SK-N-SH treated with all-trans-retinoic acid at 6 μM for 48 hours (cell line): ENCODE data around the gene PASK.

Experiments used
- ATAC-seq: fragments of 200-7000 bp; cut with Tn5 transposase; 3 replicates; pipeline ENCODE4 v1.9.1; 2020; ENCODE audit warnings: mild to moderate bottlenecking, moderate library complexity
- ARNTL ChIP-seq: fragments of 450-650 bp; formaldehyde crosslinking; IDR thresholded peaks from 2 replicates; pipeline ENCODE4 v1.5.0; 2020; ENCODE audit warnings: low read depth, mild to moderate bottlenecking, moderate library complexity, borderline replicate concordance
- BACH2 ChIP-seq: fragments of 250-450 bp; sonication (Bioruptor Pico); IDR thresholded peaks from 2 replicates; pipeline ENCODE4 v1.9.0; 2021; ENCODE audit warnings: mild to moderate bottlenecking, borderline replicate concordance
- CREB5 ChIP-seq: fragments of 250-450 bp; sonication (Bioruptor Pico); IDR thresholded peaks from 2 replicates; pipeline ENCODE4 v1.5.1; 2020; ENCODE audit warnings: low read depth, mild to moderate bottlenecking, moderate library complexity
- CSDC2 ChIP-seq: fragments of 250-450 bp; sonication (Bioruptor Pico); IDR thresholded peaks from 2 replicates; pipeline ENCODE4 v1.5.0; 2020; ENCODE audit warnings: mild to moderate bottlenecking, moderate library complexity
- ESRRG ChIP-seq: fragments of 250-450 bp; sonication (Bioruptor Pico); IDR thresholded peaks from 2 replicates; pipeline ENCODE4 v1.6.1; 2021; ENCODE audit warnings: mild to moderate bottlenecking
- GLIS3 ChIP-seq: fragments of 250-450 bp; sonication (Bioruptor Pico); IDR thresholded peaks from 2 replicates; pipeline ENCODE4 v1.5.0; 2020; ENCODE audit warnings: mild to moderate bottlenecking, moderate library complexity
- PATZ1 ChIP-seq: fragments of 250-450 bp; sonication (Bioruptor Pico); IDR thresholded peaks from 2 replicates; pipeline ENCODE4 v1.8.0; 2020; ENCODE audit warnings: mild to moderate bottlenecking, moderate library complexity, borderline replicate concordance
- POU6F1 ChIP-seq: fragments of 250-450 bp; sonication (Bioruptor Pico); IDR thresholded peaks from 2 replicates; pipeline ENCODE4 v1.8.0; 2021; ENCODE audit warnings: low read depth, mild to moderate bottlenecking, moderate library complexity, borderline replicate concordance
- RARB ChIP-seq: fragments of 250-450 bp; sonication (Bioruptor Pico); IDR thresholded peaks from 2 replicates; pipeline ENCODE4 v1.8.0; 2021; ENCODE audit warnings: mild to moderate bottlenecking, moderate library complexity
- SNAI2 ChIP-seq: fragments of 250-450 bp; sonication (Bioruptor Pico); IDR thresholded peaks from 2 replicates; pipeline ENCODE4 v1.5.0; 2020; ENCODE audit warnings: mild to moderate bottlenecking, moderate library complexity
- TOX ChIP-seq: fragments of 250-450 bp; sonication (Bioruptor Pico); IDR thresholded peaks from 2 replicates; pipeline ENCODE4 v1.8.0; 2021; ENCODE audit warnings: mild to moderate bottlenecking, moderate library complexity, borderline replicate concordance
- TSHZ2 ChIP-seq: fragments of 250-450 bp; sonication (Bioruptor Pico); IDR thresholded peaks from 2 replicates; pipeline ENCODE4 v1.5.0; 2020; ENCODE audit warnings: mild to moderate bottlenecking, moderate library complexity
- ZC3H10 ChIP-seq: fragments of 250-450 bp; sonication (Bioruptor Pico); IDR thresholded peaks from 2 replicates; pipeline ENCODE4 v1.5.1; 2021; ENCODE audit warnings: mild to moderate bottlenecking, moderate library complexity
- ZFP3 ChIP-seq: fragments of 250-450 bp; sonication (Bioruptor Pico); IDR thresholded peaks from 2 replicates; pipeline ENCODE4 v1.5.0; 2020; ENCODE audit warnings: mild to moderate bottlenecking, moderate library complexity
- ZFP30 ChIP-seq: fragments of 450-650 bp; formaldehyde crosslinking; IDR thresholded peaks from 2 replicates; pipeline ENCODE4 v1.5.0; 2022; ENCODE audit warnings: mild to moderate bottlenecking, moderate library complexity
- ZNF565 ChIP-seq: fragments of 450-650 bp; formaldehyde crosslinking; conservative IDR thresholded peaks from 2 replicates; pipeline ENCODE4 v1.5.0; 2020; ENCODE audit warnings: low read depth, mild to moderate bottlenecking, moderate library complexity
- ZNF8 ChIP-seq: fragments of 450-650 bp; formaldehyde crosslinking; IDR thresholded peaks from 2 replicates; pipeline ENCODE4 v1.5.0; 2020; ENCODE audit warnings: mild to moderate bottlenecking, moderate library complexity

Gene PASK

GRCh38 chr2:241125626-241126025 lies 23.6 kb downstream of the PASK start:
- TF ChIP-seq CREB5 = no peak
- TF ChIP-seq ZC3H10 (CRISPR knock-in tag) = no peak
- no peak for TF ChIP-seq POU6F1 (CRISPR knock-in tag)
- TF ChIP-seq BACH2 (CRISPR knock-in tag) = no peak
- no peak for TF ChIP-seq PATZ1 (CRISPR knock-in tag)
- TF ChIP-seq ESRRG = no peak
- ATAC-seq = no peak

GRCh38 chr2:241123816-241124536 lies 25.3 kb downstream of the PASK start:
- no peak for ATAC-seq
- TF ChIP-seq ZNF8 (CRISPR knock-in tag) (no peak), GLIS3 (no peak), ZFP3 (CRISPR knock-in tag) (no peak), CREB5 (no peak), ARNTL (CRISPR knock-in tag) (no peak), RARB (CRISPR knock-in tag) (no peak), ZFP30 (CRISPR knock-in tag) (no peak), ZNF565 (CRISPR knock-in tag) (no peak), CSDC2 (CRISPR knock-in tag) (no peak), TOX (CRISPR knock-in tag) (no peak), POU6F1 (CRISPR knock-in tag) (no peak), SNAI2 (CRISPR knock-in tag) (no peak), TSHZ2 (CRISPR knock-in tag) (no peak), PATZ1 (CRISPR knock-in tag) (no peak)
